ENCODE measurements around the gene NRXN3.

The NRXN3 gene

GRCh38 chr14:78319887-78320635 lies 149.9 kb downstream of the NRXN3 start:
- no peak for DNase-seq (ENCODE audit: low spot score)

- no peak for DNase-seq (ENCODE audit: low spot score)
Measured at GRCh38 chr14:78324353-78324752, 154.2 kb downstream of the NRXN3 start.

- no peak for DNase-seq (ENCODE audit: low spot score)
Measured at GRCh38 chr14:78325911-78326310, 155.7 kb downstream of the NRXN3 start.

GRCh38 chr14:78327426-78328221 lies 157.5 kb downstream of the NRXN3 start:
- DNase-seq (ENCODE audit: low spot score), result no peak

GRCh38 chr14:78329371-78329770 lies 159.2 kb downstream of the NRXN3 start:
- DNase-seq (ENCODE audit: low spot score), result no peak

- no peak for DNase-seq (ENCODE audit: low spot score)
Measured at GRCh38 chr14:78335531-78335930, 165.4 kb downstream of the NRXN3 start.

GRCh38 chr14:78340250-78340649 lies 170.1 kb downstream of the NRXN3 start:
- DNase-seq (ENCODE audit: low spot score), result no peak

GRCh38 chr14:78341827-78342389 lies 171.7 kb downstream of the NRXN3 start:
- DNase-seq (ENCODE audit: low spot score), result no peak

GRCh38 chr14:78342879-78343278 lies 172.7 kb downstream of the NRXN3 start:
- DNase-seq (ENCODE audit: low spot score), result no peak

- no peak for DNase-seq (ENCODE audit: low spot score)
Measured at GRCh38 chr14:78344290-78344689, 174.1 kb downstream of the NRXN3 start.

- no peak for DNase-seq (ENCODE audit: low spot score)
Measured at GRCh38 chr14:78345131-78345744, 175.1 kb downstream of the NRXN3 start.

- no peak for DNase-seq (ENCODE audit: low spot score)
Measured at GRCh38 chr14:78346747-78347146, 176.6 kb downstream of the NRXN3 start.

GRCh38 chr14:78355109-78355508 lies 184.9 kb downstream of the NRXN3 start:
- no peak for DNase-seq (ENCODE audit: low spot score)

GRCh38 chr14:78356391-78356790 lies 186.2 kb downstream of the NRXN3 start:
- DNase-seq (ENCODE audit: low spot score), result no peak

GRCh38 chr14:78358591-78358990 lies 188.4 kb downstream of the NRXN3 start:
- DNase-seq (ENCODE audit: low spot score), result no peak

- DNase-seq (ENCODE audit: low spot score), result no peak
Measured at GRCh38 chr14:78359581-78359980, 189.4 kb downstream of the NRXN3 start.

GRCh38 chr14:78363008-78363407 lies 192.8 kb downstream of the NRXN3 start:
- DNase-seq (ENCODE audit: low spot score), result no peak

GRCh38 chr14:78367355-78367754 lies 197.2 kb downstream of the NRXN3 start:
- DNase-seq (ENCODE audit: low spot score), result no peak

GRCh38 chr14:78383060-78383459 lies 212.9 kb downstream of the NRXN3 start:
- DNase-seq (ENCODE audit: low spot score), result no peak

- DNase-seq (ENCODE audit: low spot score), result no peak
Measured at GRCh38 chr14:78398216-78398615, 228.0 kb downstream of the NRXN3 start.

GRCh38 chr14:78399316-78399889 lies 229.2 kb downstream of the NRXN3 start:
- no peak for DNase-seq (ENCODE audit: low spot score)

- DNase-seq (ENCODE audit: low spot score), result no peak
Measured at GRCh38 chr14:78401866-78402265, 231.7 kb downstream of the NRXN3 start.

Measured in HuH-7.5 (cell line).